Fibroblast of skin of scalp (primary cell): ENCODE measurements around the gene DLG4.
"Not testable (repeated sequence)": the region's sequence is repeated elsewhere in the genome, so short reads cannot be mapped to it uniquely, and the experiment has no call there.

Experiments
- DNase-seq: peaks from one replicate; pipeline ENCODE4 v3.0.0-alpha.2; 2013

DLG4 gene

DNA sequence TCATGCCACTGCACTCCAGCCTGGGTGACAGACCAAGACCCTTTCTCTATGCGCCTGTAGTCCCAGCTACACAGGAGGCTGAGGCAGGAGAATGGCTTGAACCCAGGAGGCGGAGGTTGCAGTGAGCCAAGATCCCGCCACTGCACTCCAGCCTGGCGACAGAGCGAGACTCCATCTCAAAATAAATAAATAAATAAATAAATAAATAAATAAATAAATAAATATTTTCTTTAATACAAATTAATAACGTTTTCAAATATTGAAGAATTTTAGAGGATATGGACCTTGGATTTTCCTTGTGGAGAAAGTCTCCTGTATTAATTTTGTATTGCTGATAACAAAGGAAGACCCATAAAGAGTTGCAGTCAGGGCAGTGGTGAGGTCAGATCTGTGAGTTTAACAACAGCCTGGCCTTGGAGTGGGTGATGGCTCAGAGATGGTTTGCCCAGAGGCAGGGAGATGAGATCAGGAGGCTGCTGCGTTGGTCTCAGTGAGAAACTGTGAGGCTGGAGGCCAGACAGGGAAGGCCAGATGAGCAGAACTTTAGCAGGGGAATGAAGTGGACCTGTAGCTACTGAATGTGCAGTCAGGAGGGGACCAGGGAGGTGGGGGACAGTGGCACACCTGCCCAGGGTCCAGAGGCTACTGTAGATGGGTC is 36.1 kb downstream of the DLG4 start:
- no peak for DNase-seq

DNA sequence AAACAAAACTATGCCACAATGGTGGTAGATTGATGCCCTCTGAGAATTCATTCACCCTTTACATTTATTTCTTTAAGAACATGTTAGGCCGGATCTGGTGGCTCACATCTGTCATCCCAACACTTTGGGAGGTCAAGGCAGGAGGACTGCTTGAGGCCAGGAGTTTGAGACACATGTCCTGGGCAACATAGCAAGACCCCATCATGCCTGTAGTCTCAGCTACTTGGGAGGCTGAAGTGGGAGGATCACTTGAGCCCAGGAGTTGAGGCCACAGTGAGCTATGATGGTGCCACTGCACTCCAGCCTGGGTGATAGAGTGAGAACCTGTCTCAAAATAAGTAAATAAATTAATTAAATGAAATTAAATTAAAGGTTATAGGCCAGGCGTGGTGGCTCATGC is 37.5 kb downstream of the DLG4 start:
- DNase-seq: not testable (repeated sequence)

DNA sequence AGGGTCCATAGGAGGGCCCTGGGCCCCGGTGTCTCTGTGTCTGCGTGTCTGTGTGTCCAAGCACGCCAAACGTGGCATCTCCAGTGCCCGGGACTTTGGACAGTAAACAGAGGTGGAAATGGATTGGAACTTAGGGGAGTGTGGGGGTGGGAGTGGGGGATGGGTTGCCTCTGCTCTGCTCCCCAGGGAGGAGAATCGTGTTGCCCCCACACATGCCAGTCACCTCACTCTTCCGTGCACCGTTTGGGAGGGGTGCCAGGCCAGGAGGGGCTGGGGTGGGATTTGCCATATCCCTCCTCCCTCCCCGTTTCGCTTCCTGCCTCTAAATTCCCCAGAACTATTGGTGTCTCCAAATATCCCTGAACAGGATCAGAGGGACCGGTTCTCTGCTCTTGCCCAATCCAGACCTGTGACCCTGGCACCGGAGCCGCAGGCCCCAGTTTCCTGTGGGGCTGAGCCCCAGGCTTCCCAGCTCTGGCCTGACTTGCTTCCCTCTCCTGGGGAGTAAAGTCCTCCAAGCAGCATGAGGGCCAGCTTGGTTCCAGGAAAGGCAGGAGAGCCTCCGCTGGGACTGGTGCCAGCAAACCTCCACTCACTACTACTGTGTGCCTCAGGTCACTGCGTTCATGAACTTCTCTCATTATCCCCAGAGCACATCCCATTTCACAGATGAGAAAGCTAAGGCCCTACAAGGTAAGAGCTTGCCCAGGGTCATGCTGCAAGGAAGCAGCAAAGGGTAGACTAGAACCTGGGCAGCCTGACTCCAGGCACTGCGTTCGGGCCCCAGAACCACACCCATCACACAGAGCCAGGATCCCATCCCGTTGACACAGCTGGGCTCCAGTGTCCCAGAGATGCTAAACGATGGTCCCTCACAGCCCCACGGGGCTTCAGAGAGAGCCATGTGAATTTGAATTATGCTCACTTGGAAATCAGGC is 40.0 kb downstream of the DLG4 start, which contains the start of gene ASGR1:
Gene ASGR1, minus strand, starts transcription at position 54 of the 938 bp plus-strand sequence. CDS start 807 bp downstream, outside the sequence.
- DNase-seq: no peak

DNA sequence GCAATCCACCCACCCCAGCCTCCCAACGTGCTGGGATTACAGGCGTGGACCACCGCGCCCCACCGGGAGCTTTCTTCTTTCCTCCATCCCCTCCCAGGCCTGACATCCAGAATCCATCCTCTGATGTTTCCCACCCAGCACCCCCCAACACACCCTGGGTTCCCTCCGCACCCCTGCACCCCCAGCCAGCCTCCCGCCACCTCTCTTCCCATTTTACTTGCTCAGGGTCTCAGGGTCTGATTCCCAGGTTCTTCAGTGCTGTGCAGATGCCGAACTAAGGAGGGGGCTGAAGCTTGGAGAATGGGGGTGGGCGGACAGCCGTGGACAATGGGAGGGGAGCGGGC is 40.7 kb downstream of the DLG4 start:
- DNase-seq: no peak

DNA sequence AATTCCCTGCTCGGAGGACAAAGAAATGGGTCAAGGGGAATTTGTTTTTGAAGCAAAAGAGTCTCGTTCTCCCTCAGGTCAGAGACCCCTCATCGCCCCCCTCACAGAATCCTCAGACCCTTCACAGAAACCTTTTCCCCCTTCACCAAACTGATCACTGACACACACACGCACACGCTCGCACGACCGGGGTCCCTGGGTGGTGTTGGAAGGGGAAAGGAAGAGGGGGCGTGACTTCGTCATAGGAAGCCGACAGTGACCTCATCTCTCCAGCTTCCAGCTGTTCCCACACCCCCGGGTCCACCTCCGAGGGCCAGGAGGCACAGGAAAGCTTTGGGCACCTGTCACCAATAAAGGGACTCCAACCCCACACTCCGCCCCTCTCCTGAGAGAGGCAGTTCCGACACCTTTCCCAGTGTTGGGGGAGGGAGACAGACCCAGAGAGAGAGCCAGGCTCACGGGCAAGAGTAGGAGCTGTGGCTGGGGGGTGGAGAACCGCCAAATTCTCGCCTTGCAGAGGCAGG is 41.6 kb downstream of the DLG4 start:
- DNase-seq: peak; percentile 26

DNA sequence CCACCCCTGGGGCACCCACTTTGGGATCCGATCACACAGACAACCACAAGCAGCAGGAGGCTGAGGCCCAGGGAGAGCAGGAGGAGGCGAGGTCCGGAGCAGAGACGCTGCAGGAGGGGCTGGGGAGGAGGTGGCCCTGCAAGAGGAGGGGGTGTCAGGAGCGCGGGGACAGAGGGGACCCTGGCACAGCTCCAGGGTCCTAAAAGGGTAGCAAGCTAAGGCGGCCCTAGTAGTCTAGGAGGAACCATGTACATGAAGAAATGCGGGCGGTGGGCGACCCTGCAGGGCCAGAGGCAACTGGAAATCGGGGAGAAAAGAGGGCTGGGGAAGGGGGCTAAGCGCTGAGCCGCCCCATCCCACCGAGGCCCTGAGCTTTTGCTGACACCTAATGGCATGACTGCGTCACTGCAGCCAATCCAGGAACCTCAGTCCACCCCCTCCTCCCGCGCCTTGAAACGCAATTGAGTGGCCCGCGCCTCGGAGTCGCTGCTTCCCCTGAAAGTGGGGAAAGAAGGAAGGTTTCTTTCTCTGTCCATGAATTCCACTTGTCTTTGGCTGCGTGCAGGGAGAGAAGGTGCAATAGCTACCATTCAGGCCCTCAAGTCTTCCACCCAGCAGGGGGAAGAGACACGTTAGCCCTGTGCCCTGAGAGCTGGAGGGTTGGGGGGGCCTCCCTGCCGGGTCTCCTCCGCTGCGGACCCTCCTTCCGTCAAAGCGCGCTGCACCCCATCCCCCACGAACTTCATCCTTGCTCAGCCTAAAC is 42.3 kb downstream of the DLG4 start:
- peak; percentile 68 for DNase-seq

DNA sequence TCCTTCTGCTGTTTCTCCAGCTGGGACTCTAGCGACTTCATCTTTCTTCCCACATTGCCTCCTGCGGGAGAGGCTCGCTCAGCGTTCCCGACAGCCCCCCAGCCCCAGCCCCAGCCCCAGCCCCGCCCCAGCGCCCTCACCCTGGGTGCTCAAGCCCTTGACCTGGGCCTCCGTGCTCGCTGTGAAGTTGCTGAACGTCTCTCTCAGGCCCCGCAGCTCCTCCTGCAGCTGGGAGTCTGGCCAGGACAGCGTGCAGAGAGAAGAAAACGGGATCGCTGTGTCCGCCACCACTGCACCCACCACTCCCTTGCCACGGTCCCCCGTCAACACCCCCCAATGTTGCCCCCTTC is 42.8 kb downstream of the DLG4 start:
- DNase-seq: no peak

DNA sequence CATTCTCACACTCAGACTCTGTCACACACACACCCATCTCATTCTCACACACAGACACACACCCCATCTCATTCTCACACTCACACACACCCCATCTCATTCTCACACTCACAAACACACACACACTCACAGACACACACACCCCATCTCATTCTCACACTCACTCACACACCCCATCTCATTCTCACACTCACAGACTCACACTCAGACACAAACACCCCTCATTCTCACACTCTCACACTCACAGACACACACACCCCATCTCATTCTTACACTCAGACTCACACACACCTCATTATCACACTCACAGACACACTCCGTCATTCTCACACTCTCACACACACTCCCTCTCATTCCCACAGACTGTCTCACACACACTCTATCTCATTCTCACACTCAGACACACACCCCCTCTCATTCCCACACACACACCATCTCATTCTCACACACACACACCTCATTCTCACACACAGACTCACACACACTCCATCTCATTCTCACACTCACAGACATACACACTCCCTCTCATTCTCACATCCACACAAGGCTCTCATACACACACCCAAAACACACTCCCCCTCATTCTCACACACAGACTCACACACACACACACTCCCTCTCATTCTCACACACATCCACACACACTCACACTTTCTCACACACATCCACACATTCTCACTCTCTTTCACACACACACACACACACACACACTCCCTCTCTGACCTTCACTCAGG is 43.4 kb downstream of the DLG4 start:
- DNase-seq: no peak

DNA sequence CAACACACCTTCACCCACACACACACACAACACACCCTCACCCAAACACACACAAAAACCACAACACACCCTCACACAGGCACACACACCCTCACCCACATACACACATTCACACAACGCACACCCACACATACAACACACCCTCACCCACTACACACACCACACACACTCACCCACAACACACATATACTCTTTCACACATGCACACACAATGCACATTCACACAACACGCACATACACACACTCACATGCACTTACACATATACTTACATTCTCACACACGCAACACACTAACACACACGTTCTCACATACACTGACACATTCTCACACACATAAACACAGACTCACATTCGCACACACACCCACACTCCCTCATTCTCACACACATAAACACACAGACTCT is 44.3 kb downstream of the DLG4 start:
- DNase-seq: no peak

DNA sequence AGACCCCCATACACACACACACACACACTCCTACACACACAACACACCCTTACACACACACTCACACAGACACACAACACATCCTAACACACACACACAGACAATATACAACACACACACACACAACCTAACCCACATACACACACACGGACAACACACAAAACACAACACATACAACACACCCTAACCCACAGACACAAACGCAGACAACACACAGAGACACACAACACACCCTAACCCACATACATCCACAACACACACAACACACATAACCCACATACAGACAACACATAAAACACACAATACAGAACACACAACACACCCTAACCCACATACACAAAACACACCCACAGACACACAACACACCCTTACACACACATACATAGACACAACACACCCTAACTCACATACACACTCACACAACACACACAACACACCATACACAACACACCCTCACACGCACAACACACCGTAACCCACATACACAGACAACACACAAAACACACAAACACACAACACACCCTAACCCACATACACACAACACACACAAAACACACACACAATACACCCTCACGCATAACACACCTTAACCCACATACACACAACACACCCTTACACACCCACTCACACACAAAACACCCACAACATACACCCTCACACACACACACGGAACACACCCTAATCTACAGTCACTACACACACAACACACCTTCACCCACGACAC is 44.9 kb downstream of the DLG4 start:
- DNase-seq: no peak

DNA sequence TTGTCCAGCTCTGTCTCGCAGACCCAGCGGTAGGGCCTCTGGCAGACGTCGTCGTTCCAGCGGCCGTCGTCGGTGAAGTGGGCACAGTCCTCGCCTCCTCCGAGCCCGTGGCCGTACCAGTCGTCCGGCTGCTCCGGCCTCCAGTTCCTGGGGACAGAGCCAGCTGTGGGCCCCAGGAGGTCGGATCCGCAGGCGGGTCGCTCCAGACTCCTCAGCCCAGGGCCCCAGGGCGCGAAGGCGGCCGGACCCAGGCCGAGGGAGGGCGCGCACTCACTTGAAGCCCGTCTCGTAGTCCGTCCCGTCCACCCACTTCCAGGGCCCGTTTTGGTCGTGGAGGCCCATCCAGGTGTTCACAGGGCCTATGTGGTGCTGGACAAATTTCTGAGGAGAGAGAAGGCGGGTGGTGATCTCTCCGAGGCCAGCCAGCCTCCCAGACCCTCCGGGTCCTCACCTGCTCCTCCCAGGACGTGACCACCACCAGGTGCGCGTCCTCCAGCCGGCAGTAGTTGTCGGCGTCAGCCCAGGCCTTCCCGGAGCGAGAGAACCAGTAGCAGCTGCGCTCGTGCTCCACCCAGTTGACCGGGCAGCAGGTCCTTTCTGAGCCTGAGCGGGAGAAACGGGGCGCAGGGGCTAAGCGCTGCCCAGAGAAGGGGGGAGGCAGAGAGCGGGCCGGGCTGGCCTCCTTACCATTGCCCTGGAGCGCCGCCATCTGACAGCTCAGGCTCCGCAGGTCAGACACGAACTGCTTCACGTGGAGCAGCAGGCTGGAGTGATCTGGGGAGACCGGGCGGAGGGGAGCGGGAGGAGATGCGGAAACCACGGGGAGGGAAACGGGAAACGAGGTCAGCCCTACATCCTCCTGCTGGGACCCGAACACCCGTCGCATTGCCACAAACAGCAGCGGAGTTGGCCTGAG is 45.7 kb downstream of the DLG4 start:
- peak; percentile 8 for DNase-seq

DNA sequence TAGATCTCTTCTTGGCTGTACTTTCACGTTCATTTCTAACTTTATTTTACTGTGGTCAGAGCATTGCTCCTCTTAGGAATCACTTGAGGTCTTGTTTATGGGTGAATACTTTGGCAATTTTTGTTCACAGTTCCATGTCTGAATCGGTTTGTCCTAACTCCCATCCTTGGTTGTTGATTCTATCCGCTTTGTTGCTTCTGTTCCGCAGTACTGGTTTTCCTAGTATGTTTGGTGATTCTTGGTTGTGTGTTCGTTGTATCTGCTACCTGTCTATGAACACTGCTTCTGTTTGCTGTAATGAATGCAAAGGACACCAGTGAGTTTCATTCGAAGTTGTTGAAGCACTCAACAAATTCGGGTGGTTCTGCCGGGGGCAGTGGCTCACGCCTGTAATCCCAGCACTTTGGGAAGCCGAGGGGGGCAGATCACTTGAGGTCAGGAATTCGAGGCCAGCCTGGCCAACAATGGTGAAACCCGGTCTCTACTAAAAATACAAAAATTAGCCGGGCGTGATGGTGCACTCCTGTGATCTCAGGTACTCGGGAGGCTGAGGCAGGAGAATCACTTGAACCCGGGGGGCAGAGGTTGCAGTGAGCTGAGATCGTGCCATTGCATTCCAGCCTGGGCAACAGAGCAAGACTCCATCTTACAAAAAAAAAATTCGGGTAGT is 47.0 kb downstream of the DLG4 start:
- DNase-seq: not testable (repeated sequence)

DNA sequence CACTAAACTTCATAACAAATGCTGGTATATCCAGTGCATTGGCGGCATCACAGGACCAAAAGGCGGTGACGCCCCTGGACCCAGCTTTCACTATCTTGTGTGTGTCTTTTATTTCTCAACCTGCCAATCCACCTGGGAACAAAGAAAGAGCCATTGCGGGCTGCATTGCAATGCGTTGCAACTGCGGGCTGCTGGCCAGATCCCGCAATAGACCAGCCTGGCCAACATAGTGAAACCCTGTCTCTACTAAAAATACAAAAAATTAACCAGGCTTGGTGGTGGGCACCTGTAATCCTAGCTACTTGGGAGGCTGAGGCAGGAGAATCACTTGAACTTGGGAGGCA is 50.1 kb downstream of the DLG4 start:
- not testable (repeated sequence) for DNase-seq

DNA sequence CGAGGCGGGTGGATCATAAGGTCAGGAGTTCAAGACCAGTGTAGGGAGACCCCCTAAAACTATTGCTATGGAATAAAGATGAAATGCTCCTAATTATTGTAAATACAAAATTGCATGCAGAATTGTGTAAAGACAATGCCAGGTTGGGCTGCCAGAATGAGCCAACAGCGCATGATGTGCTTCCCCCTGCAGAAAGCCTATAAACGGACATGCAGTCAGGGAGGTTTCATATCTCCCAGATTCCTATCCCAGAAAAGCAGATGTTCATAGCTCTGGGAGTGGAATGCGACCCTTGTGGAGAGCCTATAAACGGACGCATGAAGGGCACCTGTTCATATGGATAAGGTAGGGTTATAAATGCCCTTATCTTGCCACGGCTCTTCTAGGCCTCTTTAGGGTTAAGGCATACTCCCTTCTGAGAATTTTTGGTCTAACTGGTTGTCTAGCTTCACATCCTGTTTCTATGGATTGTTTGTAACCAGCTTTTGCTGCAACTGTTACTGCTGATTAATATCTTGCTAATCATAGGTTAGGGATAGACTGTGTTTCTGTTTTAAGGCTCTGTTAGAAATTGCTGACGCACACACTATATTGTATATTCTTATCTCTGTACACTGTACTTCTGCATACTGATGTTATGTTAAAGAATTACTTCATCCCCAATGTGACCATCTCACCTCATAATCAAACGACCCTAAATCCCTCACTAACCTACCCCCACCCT is 50.6 kb downstream of the DLG4 start:
- DNase-seq: not testable (repeated sequence)

DNA sequence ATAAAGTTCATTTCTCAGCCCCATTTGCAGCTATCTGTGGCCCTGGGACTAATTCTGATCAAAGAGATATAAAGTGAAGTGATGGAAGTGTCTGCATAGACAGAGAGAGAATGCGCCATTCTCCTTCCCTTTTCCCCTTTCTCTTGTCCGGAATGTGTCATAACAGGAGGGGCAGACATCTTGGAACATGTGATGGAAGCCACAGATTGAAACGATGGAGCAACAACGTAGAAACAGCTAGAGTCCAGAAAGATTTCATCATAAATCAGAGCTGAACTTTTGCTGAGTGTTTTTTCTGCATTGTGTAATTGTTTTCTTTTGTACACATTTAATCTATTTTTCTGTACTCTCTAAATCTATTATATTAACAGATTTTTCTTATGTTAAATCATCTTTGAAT is 51.8 kb downstream of the DLG4 start:
- DNase-seq: peak; percentile 30

DNA sequence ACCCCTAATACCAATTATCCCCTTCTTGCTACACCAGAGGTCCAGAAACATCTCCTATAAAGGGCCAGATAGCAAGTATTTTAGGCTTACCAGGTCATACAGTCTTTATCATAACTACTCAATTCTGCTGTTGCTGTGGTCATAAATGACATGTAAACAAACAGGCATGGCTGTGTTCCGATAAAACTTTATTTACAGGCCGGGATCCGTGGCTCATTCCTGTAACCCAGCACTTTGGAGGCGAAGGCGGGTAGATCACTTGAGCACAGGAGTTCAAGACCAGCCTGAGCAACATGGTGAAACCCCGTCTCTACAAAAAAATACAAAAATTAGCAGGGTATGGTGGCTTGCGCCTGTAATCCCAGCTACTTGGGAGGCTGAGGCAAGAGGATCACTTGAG is 52.8 kb downstream of the DLG4 start:
- DNase-seq: no peak

DNA sequence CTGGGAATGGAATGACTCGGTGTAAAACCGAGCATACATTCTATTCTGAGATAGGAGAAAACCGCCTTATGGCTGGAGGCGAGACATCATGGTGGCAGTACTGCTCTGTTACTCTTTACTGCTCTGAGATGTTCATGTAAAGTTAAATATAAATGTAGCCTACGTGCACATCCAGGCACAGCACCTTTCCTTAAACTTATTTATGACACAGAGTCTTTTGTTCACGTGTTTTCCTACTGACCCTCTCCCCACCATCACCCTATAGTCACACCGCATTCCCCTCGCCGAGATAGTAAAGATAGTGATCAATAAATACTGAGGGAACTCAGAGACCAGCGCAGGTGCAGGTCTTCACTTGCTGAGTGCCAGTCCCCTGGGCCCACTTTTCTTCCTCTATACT is 60.1 kb downstream of the DLG4 start:
- not testable (repeated sequence) for DNase-seq

DNA sequence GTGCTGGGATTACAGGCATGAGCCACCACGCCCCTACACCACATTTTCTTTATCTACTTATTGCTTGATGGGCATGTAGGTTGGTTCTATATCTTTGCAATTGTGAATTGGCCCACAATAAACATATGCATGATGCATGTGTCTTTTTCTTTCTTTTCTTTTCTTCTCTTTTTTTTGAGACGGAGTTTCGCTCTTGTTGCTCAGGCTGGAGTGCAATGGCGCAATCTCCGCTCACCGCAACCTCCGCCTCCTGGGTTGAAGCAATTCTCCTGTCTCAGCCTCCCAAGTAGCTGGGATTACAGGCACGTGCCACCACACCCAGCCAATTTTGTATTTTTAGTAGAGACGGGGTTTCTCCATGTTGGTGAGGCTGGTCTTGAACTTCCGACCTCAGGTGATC is 61.2 kb downstream of the DLG4 start:
- not testable (repeated sequence) for DNase-seq

DNA sequence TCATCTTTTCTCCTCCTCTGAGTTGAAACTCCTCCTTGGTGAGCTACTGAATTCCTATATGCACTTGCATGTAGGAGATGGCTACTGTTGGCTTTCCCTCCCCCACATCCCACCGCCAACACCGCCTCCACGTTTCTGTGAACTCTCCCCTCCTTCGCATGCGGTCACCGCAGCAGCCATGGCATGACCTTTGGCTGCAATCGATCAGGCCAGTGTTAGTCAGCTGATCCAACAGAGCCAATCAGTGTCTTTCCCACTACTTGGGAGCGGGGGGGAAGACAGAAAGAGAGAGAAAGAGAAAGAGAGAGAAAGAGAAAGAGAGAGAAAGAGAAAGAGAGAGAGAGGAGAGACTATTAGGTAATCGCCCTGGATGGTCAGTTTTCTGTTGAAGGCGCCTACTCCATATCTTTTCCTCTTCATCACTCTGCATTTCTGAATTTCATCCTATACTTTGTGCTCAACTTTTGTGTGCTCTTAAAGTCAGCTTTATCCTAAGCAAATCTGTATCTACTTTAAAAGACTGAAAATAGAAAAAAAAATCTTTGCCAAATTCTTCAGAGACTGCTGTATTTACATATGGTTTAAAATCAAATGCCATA is 63.2 kb downstream of the DLG4 start:
- no peak for DNase-seq
